ENCODE results near the gene HRAS.

The HRAS gene

DNA sequence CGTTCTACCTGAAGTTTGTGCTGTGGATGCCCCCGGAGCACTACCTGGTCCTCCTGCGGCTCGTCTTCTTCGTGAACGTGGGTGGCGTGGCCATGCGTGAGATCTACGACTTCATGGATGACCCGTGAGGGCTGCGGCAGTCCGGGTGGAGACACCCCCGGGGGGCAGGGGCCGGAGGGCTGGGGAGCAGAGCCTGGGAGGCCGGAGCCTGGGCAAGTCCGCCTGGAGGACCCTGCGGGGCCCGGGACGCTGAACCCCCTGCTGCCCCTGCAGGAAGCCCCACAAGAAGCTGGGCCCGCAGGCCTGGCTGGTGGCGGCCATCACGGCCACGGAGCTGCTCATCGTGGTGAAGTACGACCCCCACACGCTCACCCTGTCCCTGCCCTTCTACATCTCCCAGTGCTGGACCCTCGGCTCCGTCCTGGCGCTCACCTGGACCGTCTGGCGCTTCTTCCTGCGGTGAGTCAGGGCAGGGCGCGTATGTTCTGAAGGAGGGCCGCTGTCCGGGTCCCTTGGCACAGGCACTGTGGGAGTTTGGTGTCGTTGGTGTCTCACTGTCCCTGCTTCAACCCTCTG lies 45.7 kb downstream of the HRAS start:
- TF ChIP-seq FOXP2 (optimal IDR thresholded peaks at IDR 0.05; ENCODE audit: borderline replicate concordance, extremely low read depth, extremely low read length, insufficient read depth) (no peak), SIN3A (IDR thresholded peaks at IDR 0.05; ENCODE audit: borderline replicate concordance, insufficient read depth, low read length) (no peak), POLR2AphosphoS5 (IDR thresholded peaks at IDR 0.05; ENCODE audit: low read depth, low read length) (no peak), TAF1 (IDR thresholded peaks at IDR 0.05; ENCODE audit: borderline replicate concordance, insufficient read depth, low read length) (no peak)
- TF ChIP-seq, protein P1, sequence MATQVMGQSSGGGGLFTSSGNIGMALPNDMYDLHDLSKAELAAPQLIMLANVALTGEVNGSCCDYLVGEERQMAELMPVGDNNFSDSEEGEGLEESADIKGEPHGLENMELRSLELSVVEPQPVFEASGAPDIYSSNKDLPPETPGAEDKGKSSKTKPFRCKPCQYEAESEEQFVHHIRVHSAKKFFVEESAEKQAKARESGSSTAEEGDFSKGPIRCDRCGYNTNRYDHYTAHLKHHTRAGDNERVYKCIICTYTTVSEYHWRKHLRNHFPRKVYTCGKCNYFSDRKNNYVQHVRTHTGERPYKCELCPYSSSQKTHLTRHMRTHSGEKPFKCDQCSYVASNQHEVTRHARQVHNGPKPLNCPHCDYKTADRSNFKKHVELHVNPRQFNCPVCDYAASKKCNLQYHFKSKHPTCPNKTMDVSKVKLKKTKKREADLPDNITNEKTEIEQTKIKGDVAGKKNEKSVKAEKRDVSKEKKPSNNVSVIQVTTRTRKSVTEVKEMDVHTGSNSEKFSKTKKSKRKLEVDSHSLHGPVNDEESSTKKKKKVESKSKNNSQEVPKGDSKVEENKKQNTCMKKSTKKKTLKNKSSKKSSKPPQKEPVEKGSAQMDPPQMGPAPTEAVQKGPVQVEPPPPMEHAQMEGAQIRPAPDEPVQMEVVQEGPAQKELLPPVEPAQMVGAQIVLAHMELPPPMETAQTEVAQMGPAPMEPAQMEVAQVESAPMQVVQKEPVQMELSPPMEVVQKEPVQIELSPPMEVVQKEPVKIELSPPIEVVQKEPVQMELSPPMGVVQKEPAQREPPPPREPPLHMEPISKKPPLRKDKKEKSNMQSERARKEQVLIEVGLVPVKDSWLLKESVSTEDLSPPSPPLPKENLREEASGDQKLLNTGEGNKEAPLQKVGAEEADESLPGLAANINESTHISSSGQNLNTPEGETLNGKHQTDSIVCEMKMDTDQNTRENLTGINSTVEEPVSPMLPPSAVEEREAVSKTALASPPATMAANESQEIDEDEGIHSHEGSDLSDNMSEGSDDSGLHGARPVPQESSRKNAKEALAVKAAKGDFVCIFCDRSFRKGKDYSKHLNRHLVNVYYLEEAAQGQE (IDR thresholded peaks at IDR 0.05; ENCODE audit: insufficient read depth in 1 of 2, low read depth in 2 of 2, low read length in 2 of 2) = no peak

DNA sequence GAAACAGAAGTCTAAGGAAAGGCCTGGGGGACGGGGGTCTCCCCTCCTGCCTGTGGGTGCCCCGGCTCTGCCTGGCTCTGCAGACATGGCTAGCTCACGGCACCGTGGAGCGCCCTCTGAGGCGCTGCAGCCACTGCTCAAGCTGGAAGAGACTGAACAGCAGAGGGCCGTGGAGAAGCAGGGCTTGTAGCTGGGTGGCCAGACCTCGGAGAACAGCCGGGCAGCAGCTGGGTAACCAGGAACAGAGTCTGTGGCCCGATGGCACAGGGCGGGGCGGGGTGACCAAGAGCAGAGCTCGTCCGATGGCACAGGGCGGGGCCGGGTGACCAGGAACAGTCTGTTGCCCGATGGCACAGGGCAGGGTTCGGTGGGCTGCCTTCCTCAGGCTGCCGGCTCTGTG lies 46.4 kb downstream of the HRAS start:
- TF ChIP-seq, protein P1 (IDR thresholded peaks at IDR 0.05; ENCODE audit: insufficient read depth in 1 of 2, low read depth in 2 of 2, low read length in 2 of 2) = no peak
- TF ChIP-seq TAF1 (IDR thresholded peaks at IDR 0.05; ENCODE audit: borderline replicate concordance, insufficient read depth, low read length) (no peak), SIN3A (IDR thresholded peaks at IDR 0.05; ENCODE audit: borderline replicate concordance, insufficient read depth, low read length) (no peak), FOXP2 (optimal IDR thresholded peaks at IDR 0.05; ENCODE audit: borderline replicate concordance, extremely low read depth, extremely low read length, insufficient read depth) (no peak), POLR2AphosphoS5 (IDR thresholded peaks at IDR 0.05; ENCODE audit: low read depth, low read length) (no peak)

DNA sequence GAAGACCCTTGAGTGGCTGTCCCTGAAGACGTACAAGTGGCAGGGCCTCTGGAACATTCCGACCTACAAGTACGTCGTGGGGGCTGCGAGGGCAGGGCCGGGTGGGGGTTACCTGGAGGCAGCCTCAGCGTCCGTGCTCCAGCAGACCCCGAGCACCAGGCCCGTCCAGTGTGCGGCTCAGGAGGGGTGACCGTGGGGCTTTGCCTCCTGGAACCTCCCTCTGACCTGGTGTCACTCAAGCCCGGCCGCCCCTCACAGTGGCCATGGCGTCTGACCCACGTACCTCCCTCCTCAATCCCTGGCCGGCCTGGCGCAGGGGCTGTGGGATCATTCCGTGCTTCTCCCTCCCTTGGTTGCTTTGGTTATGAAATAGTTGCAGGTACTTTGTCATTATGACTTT lies 46.8 kb downstream of the HRAS start:
- no peak for TF ChIP-seq POLR2AphosphoS5 (IDR thresholded peaks at IDR 0.05; ENCODE audit: low read depth, low read length)
- TF ChIP-seq TAF1 (IDR thresholded peaks at IDR 0.05; ENCODE audit: borderline replicate concordance, insufficient read depth, low read length) = no peak
- TF ChIP-seq, protein P1 (IDR thresholded peaks at IDR 0.05; ENCODE audit: insufficient read depth in 1 of 2, low read depth in 2 of 2, low read length in 2 of 2) = no peak
- no peak for TF ChIP-seq FOXP2 (optimal IDR thresholded peaks at IDR 0.05; ENCODE audit: borderline replicate concordance, extremely low read depth, extremely low read length, insufficient read depth)
- TF ChIP-seq SIN3A (IDR thresholded peaks at IDR 0.05; ENCODE audit: borderline replicate concordance, insufficient read depth, low read length) = no peak

DNA sequence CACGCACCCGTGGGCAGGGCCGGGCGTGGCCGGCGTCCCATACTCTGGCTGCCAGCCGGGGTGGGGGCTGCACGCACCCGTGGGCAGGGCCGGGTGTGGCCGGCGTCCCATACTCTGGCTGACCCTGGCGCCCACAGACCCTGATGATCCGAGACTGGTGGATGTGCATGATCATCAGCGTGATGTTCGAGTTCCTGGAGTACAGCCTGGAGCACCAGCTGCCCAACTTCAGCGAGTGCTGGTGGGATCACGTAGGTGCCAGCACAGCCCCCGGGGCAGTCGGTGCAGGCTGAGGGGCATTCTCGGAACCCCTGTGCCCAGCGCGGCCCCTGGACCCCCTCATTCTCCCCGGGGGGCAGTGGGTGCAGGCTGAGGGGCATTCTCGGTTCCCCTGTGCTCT lies 47.3 kb downstream of the HRAS start:
- TF ChIP-seq SIN3A (IDR thresholded peaks at IDR 0.05; ENCODE audit: borderline replicate concordance, insufficient read depth, low read length) = no peak
- no peak for TF ChIP-seq POLR2AphosphoS5 (IDR thresholded peaks at IDR 0.05; ENCODE audit: low read depth, low read length)
- TF ChIP-seq, protein P1 (IDR thresholded peaks at IDR 0.05; ENCODE audit: insufficient read depth in 1 of 2, low read depth in 2 of 2, low read length in 2 of 2) = no peak
- TF ChIP-seq TAF1 (IDR thresholded peaks at IDR 0.05; ENCODE audit: borderline replicate concordance, insufficient read depth, low read length) = no peak
- no peak for TF ChIP-seq FOXP2 (optimal IDR thresholded peaks at IDR 0.05; ENCODE audit: borderline replicate concordance, extremely low read depth, extremely low read length, insufficient read depth)
